GM12891 (cell line): ENCODE results near the gene CLMP.

Source experiments
- DNase-seq: peaks from one replicate; pipeline ENCODE4 v3.0.0; 2011; ENCODE audit warnings: low spot score; ENCODE audit not compliant: insufficient read length
- FAIRE-seq: peaks from 2 replicates; lab custom pipeline; 2011; peaks lifted over from hg19 to GRCh38; lab: Jason Lieb, UNC
- PAX5 ChIP-seq: IDR thresholded peaks from 2 replicates; pipeline ENCODE4 v1.6.1; 2011; ENCODE audit warnings: low read length, moderate library complexity, mild to moderate bottlenecking; ENCODE audit not compliant: insufficient read depth, severe bottlenecking
- POLR2A ChIP-seq: IDR thresholded peaks from 2 replicates; pipeline ENCODE4 v1.6.1; 2011; ENCODE audit warnings: low read depth, low read length, control low read depth
- POLR2AphosphoS5 ChIP-seq: IDR thresholded peaks from 2 replicates; pipeline ENCODE4 v1.6.1; 2011; ENCODE audit warnings: low read depth, low read length, control low read depth
- POU2F2 ChIP-seq: IDR thresholded peaks from 2 replicates; pipeline ENCODE4 v1.6.1; 2011; ENCODE audit warnings: low read depth, mild to moderate bottlenecking, control low read depth, low read length, moderate library complexity
- SPI1 ChIP-seq: IDR thresholded peaks from 2 replicates; pipeline ENCODE4 v1.6.1; 2011; ENCODE audit warnings: low read depth, low read length, control low read depth
- TAF1 ChIP-seq: IDR thresholded peaks from 2 replicates; pipeline ENCODE4 v1.6.1; 2011; ENCODE audit warnings: low read depth, low read length, control low read depth

The CLMP gene

DNA sequence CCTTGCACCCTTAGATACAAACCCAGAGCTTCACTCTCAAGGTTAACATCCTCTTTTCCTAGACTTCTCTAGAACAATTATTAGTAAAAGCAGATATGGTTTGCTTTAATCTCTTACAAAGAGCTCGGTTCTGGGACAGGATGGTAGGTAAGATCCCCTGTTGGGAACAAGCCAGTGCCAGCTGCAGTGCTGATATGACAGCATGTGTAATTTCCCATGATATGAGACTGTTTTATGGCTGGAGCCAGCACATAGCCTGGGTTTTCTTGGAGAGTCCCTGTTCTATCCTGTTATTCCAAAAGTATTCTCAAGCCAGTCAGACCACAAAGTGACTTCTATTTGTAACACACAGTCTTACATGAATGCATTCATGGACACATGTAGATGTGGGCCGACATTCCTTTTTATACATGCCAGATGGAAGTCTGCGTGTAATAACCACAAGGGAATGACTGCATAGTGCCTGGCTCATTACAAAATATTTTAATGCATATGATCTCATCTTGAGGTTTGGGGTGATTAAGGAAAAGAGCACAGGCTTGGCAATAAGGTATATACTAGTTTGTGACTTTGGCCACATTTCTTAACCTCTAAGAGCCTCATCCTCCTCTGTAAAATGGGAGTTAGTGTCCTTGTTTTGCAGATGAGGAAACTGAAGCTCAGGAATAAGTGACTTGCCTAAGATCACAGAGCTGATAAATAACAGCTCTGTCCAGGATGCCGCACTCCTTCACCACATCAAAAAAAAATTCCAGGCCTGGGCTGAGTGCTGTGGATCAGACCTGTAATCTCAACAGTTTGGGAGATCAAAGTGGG is 21.8 kb downstream of the CLMP start:
- no peak for DNase-seq
- TF ChIP-seq SPI1 (no peak), POU2F2 (no peak), TAF1 (no peak), POLR2A (no peak), PAX5 (no peak), POLR2AphosphoS5 (no peak)
- no peak for FAIRE-seq

DNA sequence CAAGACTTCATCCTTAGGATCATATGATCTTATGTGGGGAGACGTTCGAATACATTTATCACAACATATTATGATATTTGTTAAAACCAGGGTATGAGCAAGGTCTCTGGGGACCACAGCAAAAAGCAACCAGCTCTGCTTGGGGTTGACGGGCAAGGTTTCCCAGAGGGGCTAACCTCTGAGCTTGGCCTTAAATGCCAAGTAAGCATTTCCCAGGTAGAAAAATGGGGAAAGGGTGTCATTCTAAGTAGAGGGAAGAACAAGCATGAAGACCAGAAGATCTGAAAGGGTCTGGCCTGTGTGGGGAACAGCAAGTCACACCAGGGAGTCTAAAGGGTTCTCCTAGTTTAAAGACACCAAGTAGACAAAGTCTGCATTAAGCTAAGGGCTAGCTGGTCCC is 24.1 kb downstream of the CLMP start:
- no peak for TF ChIP-seq TAF1
- no peak for TF ChIP-seq POU2F2
- no peak for TF ChIP-seq PAX5
- no peak for TF ChIP-seq POLR2AphosphoS5
- TF ChIP-seq POLR2A, result no peak
- no peak for TF ChIP-seq SPI1

DNA sequence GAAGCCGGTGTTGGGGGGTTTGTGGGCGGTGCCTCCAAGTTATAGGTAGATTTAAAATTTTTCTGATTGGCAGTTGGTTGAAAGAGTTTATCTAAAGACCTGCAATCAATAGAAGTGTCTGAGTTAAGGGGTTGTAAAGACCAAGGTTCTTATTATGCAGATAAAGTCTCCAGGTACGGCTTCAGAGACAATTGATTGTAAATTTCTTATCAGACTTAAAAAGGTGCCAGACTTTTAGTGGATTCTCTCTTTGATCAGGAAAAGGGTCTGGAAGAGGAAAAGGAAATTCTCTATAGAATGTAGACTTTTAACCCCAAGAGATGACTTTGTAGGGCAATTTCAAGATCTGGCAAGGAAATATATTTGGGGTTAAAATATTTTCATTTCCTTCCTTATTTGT is 25.2 kb downstream of the CLMP start:
- TF ChIP-seq SPI1 (no peak), TAF1 (no peak), POLR2A (no peak), POLR2AphosphoS5 (no peak), PAX5 (no peak), POU2F2 (no peak)
- FAIRE-seq (no peak), DNase-seq (no peak)

More for the DNA sequence above, 24.1 kb downstream of the CLMP start:
- DNase-seq, result no peak
- no peak for FAIRE-seq

DNA sequence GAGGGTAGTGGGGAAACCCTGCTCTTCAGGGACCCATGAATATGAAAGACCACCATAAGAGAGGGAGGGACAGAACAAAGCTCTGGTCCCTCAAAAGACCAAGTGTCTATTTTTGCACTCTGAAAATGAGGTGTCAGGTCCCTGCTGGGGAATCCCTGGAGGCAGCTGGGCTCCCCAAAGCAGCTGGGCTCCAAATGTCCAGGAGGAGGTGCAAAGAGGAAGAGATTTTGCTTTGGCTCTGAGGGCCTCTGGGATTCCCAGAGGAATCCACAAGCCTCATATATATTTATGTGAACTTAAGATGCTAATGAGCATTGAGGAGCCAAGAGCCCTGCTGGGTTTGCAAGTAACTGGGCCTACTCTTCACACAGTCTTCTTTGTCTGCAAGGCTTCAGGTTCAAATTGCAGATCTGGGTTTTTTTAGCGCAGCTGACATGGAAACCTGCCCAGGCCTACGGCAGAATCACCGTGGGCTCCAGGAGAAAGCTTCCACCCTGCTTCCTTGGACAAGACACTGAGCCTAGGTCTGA is 26.0 kb downstream of the CLMP start:
- no peak for DNase-seq
- no peak for TF ChIP-seq POU2F2
- no peak for TF ChIP-seq POLR2A
- TF ChIP-seq TAF1, result no peak
- no peak for TF ChIP-seq SPI1
- no peak for TF ChIP-seq POLR2AphosphoS5
- no peak for TF ChIP-seq PAX5

DNA sequence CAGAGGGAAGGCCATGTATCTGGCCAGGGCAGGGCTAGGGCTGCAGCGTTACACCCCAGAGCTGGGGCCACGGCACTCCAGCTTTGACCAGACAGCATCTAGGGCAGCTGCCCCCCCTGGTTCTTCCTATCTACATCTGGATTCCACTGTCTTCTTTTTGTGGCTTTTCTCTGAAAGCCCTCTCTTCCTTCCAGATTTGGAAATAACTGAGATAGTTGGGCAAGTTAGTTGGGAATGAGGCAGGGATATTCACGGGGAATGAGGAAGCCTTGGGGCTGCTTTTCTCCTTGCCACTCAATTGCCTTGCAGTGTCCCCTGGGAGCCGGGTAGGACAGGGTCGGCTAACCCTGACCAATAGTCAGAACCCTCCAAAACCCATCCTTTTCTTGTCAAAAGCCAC is 26.8 kb downstream of the CLMP start:
- FAIRE-seq (no peak), DNase-seq (no peak)
- TF ChIP-seq TAF1 (no peak), POLR2AphosphoS5 (no peak), POLR2A (no peak), PAX5 (no peak), SPI1 (no peak), POU2F2 (no peak)

More for the DNA sequence above, 26.0 kb downstream of the CLMP start:
- FAIRE-seq, result no peak

DNA sequence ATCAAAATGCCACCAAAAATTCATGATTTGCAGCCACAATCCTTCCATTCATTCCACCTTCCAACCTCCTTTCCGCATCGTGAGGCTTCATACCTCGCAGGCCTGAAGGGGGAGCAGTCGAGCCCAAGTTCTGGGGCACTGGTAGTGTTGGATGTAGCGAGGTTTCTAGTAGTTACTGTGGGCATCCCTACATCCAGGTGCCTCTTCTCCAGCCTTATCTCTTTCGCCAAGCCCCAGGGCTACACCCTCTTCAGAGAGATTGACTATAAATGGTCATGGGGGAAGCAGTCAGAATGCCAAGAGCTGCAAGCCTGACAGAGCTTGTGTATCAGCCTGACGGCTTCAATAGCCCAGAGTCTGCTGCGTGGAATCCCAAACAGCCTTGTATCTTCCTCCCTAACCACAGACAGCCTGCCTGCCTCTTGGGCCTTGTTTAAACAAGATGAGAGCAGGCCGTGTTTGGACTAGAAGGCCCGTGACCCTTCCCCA is 28.9 kb downstream of the CLMP start:
- DNase-seq, result no peak
- TF ChIP-seq TAF1, result no peak
- no peak for TF ChIP-seq POLR2AphosphoS5
- TF ChIP-seq POLR2A, result no peak
- no peak for TF ChIP-seq POU2F2
- no peak for TF ChIP-seq SPI1
- no peak for TF ChIP-seq PAX5
- peak; percentile 20 for FAIRE-seq

DNA sequence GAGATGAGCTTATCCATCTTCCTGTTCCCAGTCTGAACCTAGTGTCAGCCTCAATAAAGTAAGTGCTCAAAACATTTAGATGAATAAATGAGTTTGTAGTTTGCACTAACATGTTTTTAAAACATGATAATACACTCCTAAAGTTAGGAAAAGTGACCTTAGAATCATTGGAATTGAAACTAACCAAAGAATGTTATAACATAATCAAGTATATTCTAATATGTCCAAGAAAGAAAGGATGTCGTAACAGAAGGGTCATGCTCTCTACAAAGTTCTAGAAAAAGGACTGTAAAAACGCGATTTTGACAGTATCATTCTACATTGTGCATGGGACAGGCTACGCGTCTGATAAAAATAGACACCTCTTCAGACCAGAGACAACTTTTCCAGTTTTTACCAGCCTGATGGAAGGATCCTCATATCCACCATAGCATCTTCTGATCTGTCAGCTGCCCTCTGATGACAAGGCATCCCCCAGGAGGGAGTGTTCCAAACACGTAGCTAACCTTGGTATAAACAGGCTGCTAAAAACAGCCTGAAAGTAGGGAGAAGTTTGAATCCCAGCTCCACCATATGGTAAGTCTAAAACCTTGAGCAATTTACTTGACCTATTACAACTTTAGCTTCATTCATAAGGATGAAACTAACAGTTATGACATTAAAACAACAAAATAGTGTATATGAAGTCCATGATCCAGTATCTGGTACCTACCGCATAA is 30.2 kb downstream of the CLMP start:
- DNase-seq (no peak), FAIRE-seq (no peak)
- TF ChIP-seq SPI1 (no peak), POLR2A (no peak), PAX5 (no peak), TAF1 (no peak), POU2F2 (no peak), POLR2AphosphoS5 (no peak)

DNA sequence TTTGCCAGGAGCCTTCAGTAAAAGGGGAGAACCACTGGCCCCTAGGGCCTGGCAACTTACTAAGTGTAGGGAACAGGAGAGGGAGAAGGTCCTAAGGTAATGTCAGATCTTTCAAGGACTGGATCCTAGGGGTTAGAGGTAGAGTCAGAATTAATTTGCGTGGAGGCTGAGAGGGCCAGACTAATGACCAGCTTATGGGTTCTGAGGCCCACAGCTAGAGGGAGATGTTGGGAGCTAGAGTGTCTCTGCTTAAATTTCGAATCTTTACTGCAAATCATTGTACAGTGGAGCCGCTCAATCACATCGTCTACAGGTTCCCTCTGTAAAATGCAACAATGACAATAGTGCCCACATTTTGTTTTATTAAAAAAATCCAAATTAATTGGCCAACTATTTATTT is 31.4 kb downstream of the CLMP start:
- TF ChIP-seq TAF1 (no peak), POU2F2 (no peak), SPI1 (no peak), POLR2AphosphoS5 (no peak), PAX5 (no peak), POLR2A (no peak)
- no peak for FAIRE-seq
- DNase-seq, result no peak
